Endothelial cell of umbilical vein (primary cell): ENCODE measurements around the gene SPEF2.

Source experiments
- CTCF ChIP-seq, 2 donors: IDR thresholded peaks; 1 replicate in 1 of 2; 2 replicates in 1 of 2; pipeline ENCODE4 v1.5.1; 2011; ENCODE audit warnings: low read length in 2 of 2, mild to moderate bottlenecking in 2 of 2, moderate library complexity in 2 of 2, control low read depth in 1 of 2, inconsistent platforms in 1 of 2, low read depth in 1 of 2; ENCODE audit not compliant: insufficient read depth in 1 of 2; ENCODE audit errors: extremely low read depth in 1 of 2
- FOS ChIP-seq: IDR thresholded peaks from 2 replicates; pipeline ENCODE4 v1.6.1; 2011; ENCODE audit warnings: mild to moderate bottlenecking, low read length, moderate library complexity, borderline replicate concordance; ENCODE audit not compliant: insufficient read depth
- MYC ChIP-seq: IDR thresholded peaks from one replicate; pipeline ENCODE4 v1.6.1; 2011; ENCODE audit warnings: mild to moderate bottlenecking, low read depth, low read length
- POLR2AphosphoS5 ChIP-seq: IDR thresholded peaks from 2 replicates; pipeline ENCODE4 v1.6.1; 2012; ENCODE audit warnings: low read depth, mild to moderate bottlenecking, control low read depth, low read length, moderate library complexity; ENCODE audit not compliant: insufficient read depth
- TF ChIP-seq, protein P1 (sequence below): IDR thresholded peaks from 2 replicates; pipeline ENCODE4 v1.6.1; 2011; ENCODE audit not compliant: insufficient read depth, insufficient read length

- TF ChIP-seq CTCF (IDR thresholded peaks at IDR 0.05; ENCODE audit: extremely low read depth in 1 of 2, insufficient read depth in 1 of 2, low read depth in 1 of 2, low read length in 2 of 2) (no peak), MYC (no peak), POLR2AphosphoS5 (no peak), FOS (no peak)
- TF ChIP-seq, protein P1, sequence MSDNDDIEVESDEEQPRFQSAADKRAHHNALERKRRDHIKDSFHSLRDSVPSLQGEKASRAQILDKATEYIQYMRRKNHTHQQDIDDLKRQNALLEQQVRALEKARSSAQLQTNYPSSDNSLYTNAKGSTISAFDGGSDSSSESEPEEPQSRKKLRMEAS = no peak
These were observed 160.7 kb downstream of the SPEF2 start for GRCh38 chr5:35778259-35778769.
